Measurements from ENCODE around the gene GPR75.

GPR75 gene

DNA sequence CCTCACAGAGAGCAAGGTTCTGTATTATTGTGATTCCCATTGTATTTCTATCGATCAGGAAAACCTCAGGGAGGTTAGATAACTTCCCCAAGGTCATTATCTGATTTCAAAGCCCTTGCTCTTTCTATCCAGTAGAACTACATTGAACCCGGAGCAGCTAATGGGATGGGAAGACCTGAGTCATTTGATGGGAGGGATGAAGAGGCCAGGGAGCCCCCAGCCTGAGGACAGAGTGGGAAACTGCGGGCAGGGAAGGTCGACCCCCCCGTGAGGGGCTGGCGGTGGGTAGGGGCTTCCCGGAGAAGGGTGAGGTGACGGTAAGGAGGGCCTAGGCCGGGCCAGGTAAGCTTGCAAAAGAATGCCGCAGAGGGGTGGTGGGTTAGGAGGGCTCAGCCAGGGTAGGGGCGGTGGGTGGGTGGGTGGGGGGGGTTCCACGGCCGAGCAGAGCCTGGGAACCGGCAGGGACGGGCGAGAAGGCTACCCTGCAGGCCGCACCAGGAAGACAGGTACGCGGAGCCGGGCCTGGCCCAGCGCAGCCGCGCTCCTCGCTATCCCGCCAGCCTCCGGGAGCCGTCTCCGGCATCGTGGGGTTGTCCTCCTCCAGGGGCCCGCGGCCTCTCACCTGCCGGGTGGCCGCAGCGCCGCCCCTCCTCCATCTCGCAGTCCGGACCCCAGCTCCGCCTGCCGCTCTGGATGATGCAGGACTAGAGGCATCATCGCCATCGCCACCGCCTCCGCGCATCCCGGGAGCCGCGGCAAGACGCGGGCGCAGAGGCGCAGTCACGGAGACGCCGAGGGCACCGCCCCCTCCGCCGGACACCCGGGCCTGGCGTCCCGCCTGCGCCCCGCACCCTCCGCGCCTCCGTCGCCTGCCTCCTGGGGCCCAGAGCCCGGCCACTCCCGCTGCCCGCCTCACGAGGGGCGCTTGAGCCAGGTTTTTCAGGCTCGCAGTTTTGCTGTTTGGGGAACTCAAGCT, at the start of gene GPR75:
GPR75 (minus strand) TSS at position 762 of the 976 bp plus-strand sequence. CDS start 5,211 bp downstream, outside the sequence.
- no peak for DNase-seq (ENCODE audit: low spot score)

DNA sequence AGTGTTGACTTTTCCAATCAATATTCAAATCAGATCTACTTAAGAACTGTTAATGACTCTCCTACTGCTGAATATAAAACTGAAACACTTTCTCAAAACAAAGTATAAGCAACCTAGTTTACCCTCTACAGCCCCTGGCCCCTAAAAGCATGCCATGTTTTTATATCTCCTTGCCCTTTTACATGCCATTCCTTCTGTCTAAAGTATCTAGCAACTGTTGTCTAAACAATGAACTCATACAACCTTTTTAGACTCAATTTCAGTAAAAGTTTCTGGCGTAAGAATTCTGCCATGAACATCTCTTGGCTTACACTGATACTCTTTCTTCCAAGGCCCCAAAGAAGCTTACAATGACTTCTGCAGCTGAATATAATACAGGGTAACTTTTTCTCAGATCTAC, 47.8 kb upstream of the GPR75 start:
- DNase-seq (ENCODE audit: low spot score): no peak

DNA sequence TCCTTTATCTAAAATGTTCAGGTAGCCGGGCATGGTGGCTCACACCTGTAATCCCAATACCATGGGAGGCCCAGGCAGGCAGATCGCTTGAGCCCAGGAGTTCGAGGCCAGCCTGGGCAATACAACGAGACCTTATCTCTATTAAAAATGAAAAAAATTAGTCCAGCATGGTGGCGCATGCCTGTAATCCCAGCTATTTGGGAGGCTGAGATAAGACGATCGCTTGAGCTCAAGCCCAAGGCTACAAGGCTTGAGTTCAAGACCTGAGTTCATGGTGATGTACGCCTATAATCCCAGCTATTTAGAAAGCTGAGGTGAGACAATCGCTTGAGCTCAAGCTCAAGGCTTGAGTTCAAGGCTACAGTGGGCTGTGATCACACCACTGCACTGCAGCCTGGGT, 45.6 kb upstream of the GPR75 start:
- DNase-seq (ENCODE audit: low spot score): no peak

DNA sequence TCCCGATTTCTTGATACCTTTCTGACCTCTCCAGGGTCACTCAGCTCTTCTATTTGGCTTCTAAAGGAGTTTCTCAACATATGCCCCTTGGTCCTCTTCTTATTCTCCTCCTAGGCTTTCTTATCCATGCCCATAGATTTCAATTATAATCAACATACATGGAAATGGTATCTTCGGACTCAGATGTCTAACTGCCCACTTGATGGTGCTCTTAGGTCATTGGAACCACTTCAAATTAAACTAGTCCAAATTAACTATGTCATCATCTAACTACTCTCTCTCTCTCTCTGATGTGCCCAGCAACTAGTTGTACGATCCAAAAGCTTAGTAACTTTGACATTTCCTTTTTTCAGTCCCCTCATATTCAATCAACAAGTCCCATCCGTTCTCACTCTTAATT, 43.2 kb upstream of the GPR75 start:
- no peak for DNase-seq (ENCODE audit: low spot score)

DNA sequence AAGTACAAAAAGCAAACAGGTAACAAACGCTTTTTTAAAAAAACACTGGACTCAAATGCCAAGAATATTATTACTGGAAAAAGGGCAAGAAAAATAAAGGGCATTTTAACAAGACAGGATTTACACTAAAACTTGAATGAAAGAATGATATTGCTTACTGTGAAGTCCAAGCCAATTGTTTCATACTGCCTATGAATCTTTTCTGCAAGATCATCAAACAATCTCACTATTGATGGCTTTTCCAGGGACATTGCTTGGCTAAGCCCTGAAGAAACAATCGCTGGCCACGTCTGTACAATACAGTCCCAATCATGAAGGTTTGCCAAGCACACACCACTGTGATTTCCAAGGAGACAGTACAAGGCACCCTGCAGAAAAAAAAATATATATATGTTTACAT, 41.4 kb upstream of the GPR75 start:
- no peak for DNase-seq (ENCODE audit: low spot score)

DNA sequence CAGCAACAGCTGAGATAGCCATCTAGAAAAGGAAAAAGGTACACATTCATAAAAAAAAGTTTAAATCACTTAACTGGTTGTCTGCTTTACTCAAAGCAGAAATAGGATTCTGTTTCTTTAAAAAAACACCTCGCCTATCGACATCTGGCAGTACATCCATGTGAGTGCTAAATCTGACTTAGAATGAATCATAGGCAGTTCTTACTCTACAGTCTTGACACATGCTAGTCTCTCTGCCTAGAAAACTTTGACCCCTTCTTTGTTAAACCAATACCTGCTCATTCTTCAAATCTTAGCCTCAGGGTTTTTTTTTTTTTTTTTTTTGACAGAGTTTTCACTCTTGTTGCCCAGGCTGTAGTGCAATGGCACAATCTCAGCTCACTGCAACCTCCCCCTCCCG, 37.1 kb upstream of the GPR75 start:
- DNase-seq (ENCODE audit: low spot score): peak; percentile 92

DNA sequence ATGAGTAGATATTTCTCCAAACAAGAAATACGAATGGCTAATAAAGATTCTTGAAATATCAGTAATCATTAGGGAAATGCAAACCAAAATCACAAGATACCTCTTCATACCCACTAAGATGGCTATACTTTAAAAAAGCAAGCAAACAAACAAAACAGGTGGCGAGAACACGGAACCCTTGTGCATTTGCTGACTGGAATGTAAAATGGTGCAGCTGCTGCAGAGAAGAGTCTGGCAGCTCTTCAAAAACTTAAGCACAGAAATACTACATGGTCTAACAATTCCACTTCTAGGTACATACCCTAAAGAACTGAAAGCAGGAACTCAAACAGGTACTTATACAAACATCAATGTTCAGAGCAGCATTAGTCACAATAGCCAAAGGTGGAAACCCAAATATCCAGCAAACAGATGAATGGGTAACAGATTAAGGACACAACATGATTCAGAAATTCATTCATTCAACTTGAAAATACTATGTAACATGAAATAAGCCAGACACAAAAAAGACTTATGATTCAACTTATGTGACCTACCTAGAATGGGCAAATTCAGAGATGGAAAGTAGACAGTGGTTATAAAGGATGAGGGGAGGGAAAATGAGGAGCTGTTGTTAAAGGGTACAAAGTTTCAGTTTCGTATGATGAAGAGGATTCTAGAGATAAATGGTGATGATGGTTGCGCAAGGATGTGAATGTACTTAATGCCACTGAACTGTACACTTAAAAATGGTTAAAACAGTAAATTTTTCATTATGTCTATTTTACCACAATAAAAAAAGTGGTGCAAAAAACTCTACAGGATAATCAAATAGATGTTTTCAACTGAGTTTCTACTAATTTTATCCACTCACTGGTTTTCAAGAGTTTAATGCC, 26.9 kb upstream of the GPR75 start:
- no peak for DNase-seq (ENCODE audit: low spot score)

DNA sequence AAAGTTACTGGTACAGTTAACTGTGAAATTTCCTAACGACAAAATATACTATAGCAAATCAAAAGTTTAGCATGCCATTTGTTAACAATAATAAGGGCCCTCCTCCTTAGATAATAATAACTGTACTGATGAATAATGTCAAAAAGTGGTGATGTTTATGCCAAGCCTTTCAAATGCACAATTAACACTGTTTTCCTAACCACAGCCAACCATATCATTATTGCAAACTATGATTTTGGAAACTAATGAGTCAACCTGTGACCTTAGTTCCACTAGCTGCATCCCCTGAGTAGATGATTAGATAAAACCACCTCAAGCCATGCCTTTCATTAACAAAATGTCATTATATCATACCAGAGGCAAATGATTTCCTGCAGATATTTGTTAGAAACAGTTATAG, 25.1 kb upstream of the GPR75 start:
- no peak for DNase-seq (ENCODE audit: low spot score)

DNA sequence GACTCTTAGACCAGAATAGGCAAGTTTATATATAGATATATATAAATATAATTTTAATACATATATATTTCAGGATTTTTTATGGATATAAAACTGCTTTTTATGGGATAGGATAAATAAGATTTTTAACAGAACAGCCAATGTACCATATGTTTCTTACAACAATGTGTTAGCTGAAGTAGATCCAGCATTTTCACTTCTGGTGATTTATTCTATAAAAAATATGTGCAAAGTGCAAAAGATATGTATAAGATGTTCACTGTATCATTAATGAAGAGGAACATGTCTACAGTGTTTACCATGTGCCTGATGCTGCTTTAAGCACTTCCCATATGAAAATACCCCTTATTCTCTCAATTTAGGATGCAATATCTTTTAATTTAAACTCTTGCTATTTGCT, 22.2 kb upstream of the GPR75 start:
- DNase-seq (ENCODE audit: low spot score): no peak

DNA sequence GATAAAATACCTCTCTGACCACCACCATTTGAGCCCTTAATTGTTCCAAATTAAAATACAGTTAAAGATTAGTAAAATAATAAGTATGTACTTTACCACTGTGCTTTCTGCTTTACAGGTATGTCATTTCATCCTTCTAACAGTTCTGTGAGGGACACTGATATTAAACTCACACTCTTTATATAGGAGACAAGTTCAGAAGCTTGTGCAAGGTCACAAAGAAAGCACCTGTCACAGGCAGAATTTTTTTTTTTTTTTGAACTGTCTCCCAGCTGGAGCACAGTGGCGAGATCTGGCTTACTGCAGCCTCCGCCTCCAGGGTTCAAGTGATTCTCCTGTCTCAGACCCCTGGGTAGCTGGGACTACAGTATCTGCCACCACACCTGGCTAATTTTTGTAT, 21.6 kb upstream of the GPR75 start:
- DNase-seq (ENCODE audit: low spot score): no peak

DNA sequence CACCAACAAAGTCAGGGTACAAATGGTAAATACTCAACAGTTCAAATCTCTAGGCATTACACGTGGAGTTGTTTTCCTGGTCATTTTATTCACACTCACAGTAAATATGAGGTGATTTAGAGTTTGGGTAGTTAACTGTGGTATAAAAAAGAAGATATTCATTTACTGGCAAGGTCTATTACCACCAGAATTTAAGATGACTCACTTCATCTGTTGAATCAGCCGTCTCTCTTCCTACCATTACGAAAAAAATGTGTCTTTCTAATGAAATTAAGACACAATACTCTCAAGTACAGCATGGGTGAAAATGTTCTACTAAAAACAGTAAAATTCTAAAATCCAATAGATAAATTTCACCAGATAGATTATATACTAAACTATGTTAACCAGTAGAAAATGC, 21.0 kb upstream of the GPR75 start:
- DNase-seq (ENCODE audit: low spot score): no peak

DNA sequence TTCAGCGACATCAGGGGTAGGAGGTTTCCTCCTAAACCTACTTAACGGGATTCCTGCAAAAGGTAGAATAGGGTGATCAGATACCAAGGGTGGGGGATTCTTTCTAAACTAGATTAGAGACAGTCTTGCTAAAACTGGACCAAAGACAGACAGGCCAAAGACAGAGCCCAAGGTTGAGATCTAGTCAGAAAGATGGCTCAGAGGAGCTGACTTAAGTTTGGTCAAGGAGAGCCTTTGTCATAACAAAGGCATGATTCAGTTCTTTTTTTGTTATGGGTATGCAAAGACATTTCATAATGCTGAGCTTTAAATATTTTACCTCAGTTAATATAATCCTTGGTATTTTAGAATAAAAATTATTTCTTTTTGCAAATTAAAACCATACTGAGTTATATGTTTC, 17.8 kb upstream of the GPR75 start:
- DNase-seq (ENCODE audit: low spot score): no peak

DNA sequence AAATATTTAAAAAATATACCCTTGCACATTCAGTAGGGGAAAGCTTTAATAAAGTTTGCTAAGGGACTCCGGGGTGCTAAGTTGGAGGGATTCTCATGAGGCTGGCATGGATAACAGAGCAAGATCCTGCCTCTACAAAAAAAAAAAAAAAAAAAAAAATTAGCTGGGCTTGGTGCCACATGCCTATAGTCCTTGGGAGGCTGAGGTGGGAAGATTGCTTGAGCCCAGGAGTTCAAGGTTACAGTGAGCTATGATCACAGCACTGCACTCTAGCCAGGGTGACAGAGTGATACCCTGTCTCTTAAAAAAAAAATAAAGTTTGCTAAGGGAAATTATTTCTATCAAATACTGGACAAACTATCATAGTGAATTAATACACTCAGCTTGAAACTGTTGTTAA, 17.3 kb upstream of the GPR75 start:
- DNase-seq (ENCODE audit: low spot score): no peak

DNA sequence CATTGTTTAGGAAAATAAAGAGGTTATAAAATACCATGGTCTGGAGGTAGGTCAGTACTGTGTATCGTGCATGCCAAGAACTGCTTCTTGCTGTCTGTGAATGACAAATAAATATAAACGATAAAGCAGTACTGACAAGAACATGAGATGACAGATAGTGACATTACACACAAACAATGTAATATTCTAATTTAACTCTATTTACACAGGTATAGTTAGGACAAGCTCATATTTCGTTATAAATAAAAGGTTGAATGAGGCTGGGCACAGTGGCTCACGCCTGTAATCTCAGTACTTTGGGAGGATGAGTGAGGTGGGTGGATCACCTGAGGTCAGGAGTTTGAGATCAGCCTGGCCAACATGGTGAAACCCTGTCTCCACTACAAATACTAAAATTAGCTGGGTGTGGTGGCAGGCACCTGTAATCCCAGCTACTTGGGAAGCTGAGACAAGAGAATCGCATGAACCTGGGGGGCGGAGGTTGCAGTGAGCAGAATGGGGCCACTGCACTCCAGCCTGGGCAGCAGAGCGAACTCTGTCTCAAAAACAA, 14.7 kb upstream of the GPR75 start:
- DNase-seq (ENCODE audit: low spot score): no peak

DNA sequence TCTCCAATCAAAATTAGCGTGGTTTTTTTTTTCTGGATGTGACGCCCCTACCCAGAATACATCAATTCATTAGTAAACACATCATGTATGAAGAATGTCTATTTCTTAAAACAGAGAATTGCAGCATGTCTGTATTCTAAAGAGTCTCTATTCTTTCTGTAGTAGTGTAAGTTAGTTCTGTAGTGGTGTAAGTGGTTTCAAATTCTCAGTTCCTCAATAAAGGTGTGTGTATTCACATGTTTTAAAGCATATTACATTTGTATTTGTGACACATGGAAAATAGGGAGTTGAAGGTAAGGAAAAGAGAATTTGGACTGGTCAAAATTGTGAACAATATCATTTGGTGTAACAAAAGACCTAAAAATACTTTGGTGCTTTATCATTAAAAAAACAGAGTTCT, 8.0 kb upstream of the GPR75 start:
- no peak for DNase-seq (ENCODE audit: low spot score)

DNA sequence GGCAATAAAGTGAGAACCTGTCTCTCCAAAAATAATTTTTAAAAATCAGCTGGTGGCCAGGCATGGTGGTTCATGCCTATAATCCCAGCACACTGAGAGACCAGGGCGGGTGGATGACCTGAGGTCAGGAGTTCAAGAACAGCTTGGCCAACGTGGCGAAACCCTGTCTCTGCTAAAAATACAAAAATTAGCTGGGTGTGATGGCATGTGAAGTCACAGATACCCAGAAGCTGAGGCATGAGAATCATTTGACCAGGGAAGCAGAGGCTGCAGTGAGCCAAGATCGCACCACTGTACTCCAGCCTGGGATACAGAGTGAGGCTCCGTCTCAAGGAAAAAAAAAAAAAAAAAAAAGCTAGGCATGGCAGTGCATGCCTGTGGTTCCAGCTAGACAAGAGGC, 7.4 kb upstream of the GPR75 start:
- DNase-seq (ENCODE audit: low spot score): no peak

DNA sequence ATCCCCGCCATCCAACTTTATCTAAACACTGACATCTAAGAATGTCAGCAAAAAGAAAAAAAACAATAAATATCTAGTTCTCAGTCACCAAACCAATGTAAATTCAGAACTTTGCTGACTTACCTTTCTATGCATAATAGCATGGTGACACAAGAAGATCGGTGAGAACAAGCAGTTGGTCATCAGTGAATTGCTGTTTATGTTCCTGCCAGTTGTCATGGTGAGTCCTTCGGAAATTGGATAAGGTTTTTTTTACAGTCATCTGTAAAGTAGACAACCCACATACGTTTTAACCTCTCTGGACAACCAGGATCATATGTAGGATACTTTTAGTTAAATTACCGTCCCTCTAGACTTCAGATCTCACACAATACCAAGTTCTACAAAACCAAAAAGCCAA, 6.2 kb upstream of the GPR75 start:
- peak; percentile 25 for DNase-seq (ENCODE audit: low spot score)

DNA sequence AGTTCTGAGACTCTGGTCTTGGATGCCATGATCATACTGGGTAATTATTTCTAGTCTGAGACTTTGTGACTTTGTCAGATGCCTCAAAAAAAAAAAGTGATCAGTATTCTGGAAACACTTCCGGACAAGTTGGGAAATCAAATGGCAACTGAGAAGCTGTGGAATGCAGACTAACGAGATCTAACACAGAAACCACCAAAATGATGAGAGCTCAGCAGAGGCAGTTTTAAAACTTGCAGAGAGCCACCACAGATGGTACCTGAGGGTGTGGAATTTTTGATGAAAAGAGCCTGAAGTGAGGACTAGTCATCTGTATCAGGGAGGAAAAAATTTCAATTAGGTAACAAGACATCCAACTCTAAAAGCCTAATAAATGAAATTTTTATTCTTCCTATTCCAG, 5.5 kb upstream of the GPR75 start:
- no peak for DNase-seq (ENCODE audit: low spot score)

DNA sequence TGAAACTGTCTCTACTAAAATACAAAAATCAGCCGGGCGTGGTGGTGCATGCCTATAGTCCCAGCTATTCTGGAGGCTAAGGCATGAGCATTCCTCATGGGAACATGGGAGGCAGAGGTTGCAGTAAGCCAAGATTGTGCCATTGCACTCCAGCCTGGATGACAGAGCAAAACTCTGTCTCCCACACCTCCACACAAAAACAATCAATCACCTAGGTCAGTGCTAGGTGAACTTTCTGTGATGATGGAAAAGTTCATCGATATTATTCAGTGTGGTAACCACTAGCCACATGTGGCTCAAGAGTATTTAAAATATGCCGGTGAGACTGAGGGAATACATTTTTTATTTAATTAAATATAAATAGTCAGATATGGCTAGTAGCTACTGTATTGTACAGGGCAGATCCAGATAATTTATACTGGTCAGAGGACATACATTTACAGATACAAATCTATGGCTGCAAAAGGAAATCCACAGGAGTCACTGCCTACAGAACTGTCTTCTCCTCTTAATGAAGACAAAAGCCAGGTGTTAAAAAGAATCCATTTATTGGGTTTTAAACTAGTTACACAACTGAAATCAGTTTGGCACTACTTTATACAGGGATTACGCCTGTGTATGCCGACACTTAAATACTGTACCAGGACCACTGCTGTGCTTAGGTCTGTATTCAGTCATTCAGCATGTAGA, 3.9 kb upstream of the GPR75 start:
- DNase-seq (ENCODE audit: low spot score): no peak

DNA sequence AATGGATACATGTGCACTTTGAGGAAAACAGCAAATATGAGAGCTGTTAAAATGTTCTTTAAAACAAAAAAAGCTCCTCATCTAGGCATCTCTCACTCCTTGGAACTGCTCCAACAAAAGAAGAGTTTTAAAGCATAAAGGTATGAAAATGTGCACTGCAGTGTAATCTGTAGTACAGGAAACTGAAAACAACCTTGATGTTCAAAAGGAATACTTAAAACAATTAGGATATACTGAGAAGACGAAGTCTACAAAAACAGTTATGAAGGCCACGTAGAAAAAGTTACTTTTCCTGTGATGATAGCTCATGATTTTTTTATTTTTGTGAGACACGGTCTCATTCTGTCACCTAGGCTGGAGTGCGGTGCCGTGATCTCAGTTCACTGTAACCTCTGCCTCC, 2.1 kb upstream of the GPR75 start:
- no peak for DNase-seq (ENCODE audit: low spot score)

DNA sequence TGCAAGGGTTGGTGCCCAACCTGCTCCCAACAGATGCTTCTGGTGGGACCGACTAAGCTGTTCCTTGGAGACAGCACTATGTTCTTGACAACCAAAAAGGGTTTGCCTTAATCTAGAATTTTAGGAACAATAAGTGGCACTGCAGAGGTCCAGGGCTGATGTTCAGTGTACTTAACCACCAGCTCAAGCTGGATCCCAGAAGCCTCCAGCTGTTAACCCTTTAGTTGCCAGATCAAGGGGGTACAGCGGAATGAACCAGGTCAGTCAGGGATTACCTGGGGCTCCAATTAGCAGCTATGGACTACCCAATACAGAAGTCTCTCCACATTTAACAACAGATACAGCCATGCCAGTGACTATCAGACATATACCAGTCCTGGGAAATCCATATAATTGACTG, 3.5 kb downstream of the GPR75 start:
- no peak for DNase-seq (ENCODE audit: low spot score)

DNA sequence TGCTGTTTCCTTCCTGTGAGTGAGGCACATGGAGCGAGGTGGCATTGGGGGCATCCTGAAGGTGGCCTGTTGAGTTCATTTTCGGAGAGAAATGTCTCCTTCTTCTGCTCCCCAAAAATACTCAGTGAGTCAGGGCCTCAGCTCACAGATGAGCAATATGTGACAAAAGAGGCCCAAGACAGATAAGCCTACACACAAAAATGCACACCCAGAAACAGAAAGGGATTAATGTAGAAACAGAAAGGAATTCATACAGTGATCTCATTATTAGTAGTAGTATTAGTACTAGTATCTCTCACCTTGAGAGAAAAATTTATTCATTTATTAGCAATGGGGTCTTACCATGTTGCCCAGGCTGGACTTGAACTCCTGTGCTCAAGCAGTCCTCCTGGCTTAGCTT, 5.1 kb downstream of the GPR75 start:
- peak; percentile 12 for DNase-seq (ENCODE audit: low spot score)
